B cell (primary cell): Measurements from ENCODE around the gene ZFP62. TPM values are rescaled to one million over a fixed set of nuclear protein-coding genes. Genes with fewer than 3 reads are reported as not detected.
A peak's percentile ranks its signal among the peaks of the same experiment; 100 is the strongest.

Source experiments
- ATAC-seq: fragments of 200-7000 bp; cut with Tn5 transposase; one replicate; pipeline ENCODE4 v1.10.0; 2021; ENCODE audit warnings: low read depth, mild to moderate bottlenecking, moderate number of reproducible peaks, moderate library complexity
- CTCF ChIA-PET: fragments of 350-600 bp; sonication (Branson Sonifier 250); formaldehyde crosslinking; loops from one replicate; lab custom pipeline; 2021; ENCODE audit warnings: antibody characterized with exemption, inconsistent platforms; lab: Charles Lee
- POLR2A ChIA-PET: fragments of 350-600 bp; sonication (Branson Sonifier 250); formaldehyde crosslinking; loops from one replicate; lab custom pipeline; 2021; ENCODE audit warnings: antibody characterized with exemption; lab: Charles Lee
- DNase-seq: peaks from one replicate; pipeline ENCODE4 v3.0.0; 2013
- H2AFZ ChIP-seq: 2 replicates; pipeline ENCODE4 v1.6.1; 2012; ENCODE audit warnings: mild to moderate bottlenecking, low read depth, low read length; ENCODE audit not compliant: insufficient read depth, poor library complexity, severe bottlenecking
- H3K27ac ChIP-seq, 2 donors: 1 replicate in 1 of 2; 2 replicates in 1 of 2; pipeline ENCODE4 v1.5.1; 2012 to 2013; ENCODE audit warnings: low read length in 2 of 2, mild to moderate bottlenecking in 2 of 2, moderate library complexity in 1 of 2
- H3K27me3 ChIP-seq, 4 experiments: fragments of 200-600 bp in 1 of 4; sonication (generic) in 1 of 4; replicated peaks in 1 of 4; 1 replicate in 2 of 4; 2 replicates in 2 of 4; pipeline versions ENCODE4 v1.6.1 to v1.7.0; 2013 to 2016; ENCODE audit warnings: low read length in 3 of 4, mild to moderate bottlenecking in 2 of 4, mixed read lengths in 1 of 4, moderate library complexity in 1 of 4; ENCODE audit not compliant: insufficient read depth in 4 of 4, control insufficient read depth in 3 of 4; ENCODE audit errors: control extremely low read depth in 1 of 4
- H3K36me3 ChIP-seq, 2 experiments: replicated peaks in 1 of 2; 1 replicate in 1 of 2; 2 replicates in 1 of 2; pipeline versions ENCODE4 v1.6.1 to v1.7.1; 2013; ENCODE audit warnings: low read length in 1 of 2; ENCODE audit not compliant: insufficient read depth in 2 of 2, control insufficient read depth in 1 of 2; ENCODE audit errors: control extremely low read depth in 1 of 2, extremely low read depth in 1 of 2
- H3K4me1 ChIP-seq, 2 donors: fragments of 200-600 bp in 1 of 2; sonication (generic) in 1 of 2; 1 replicate in 1 of 2; 2 replicates in 1 of 2; pipeline versions ENCODE4 v1.5.1 to v1.6.1; 2013 to 2017; ENCODE audit warnings: low read length in 2 of 2; ENCODE audit not compliant: control insufficient read depth in 2 of 2, insufficient read depth in 2 of 2
- H3K4me2 ChIP-seq: replicated peaks from 2 replicates; pipeline ENCODE3; 2012; ENCODE audit warnings: mild to moderate bottlenecking, low read depth, low read length; ENCODE audit not compliant: poor library complexity, severe bottlenecking
- H3K4me3 ChIP-seq, 5 experiments: fragments of 200-600 bp in 1 of 5; sonication (generic) in 1 of 5; 1 replicate in 3 of 5; 2 replicates in 2 of 5; pipeline versions ENCODE4 v1.5.1 to v1.7.0; 2011 to 2016; ENCODE audit warnings: low read length in 4 of 5, mild to moderate bottlenecking in 4 of 5, low read depth in 2 of 5, control low read depth in 1 of 5, moderate library complexity in 1 of 5; ENCODE audit not compliant: insufficient read depth in 1 of 5; ENCODE audit errors: control extremely low read depth in 1 of 5, extremely low read depth in 1 of 5
- H3K79me2 ChIP-seq: fragments of 200-600 bp; sonication (generic); one replicate; pipeline ENCODE4 v1.6.0; 2016; ENCODE audit warnings: low read length; ENCODE audit not compliant: control insufficient read depth, insufficient read depth
- H3K9ac ChIP-seq: fragments of 200-600 bp; sonication (generic); 2 replicates; pipeline ENCODE4 v1.6.1; 2017; ENCODE audit warnings: mild to moderate bottlenecking, low read length, moderate library complexity
- H3K9me3 ChIP-seq, 3 donors: one replicate each; pipeline versions ENCODE4 v1.6.1 to v1.7.1; 2013; ENCODE audit warnings: low read length in 2 of 3; ENCODE audit not compliant: control insufficient read depth in 2 of 3, insufficient read depth in 1 of 3; ENCODE audit errors: control extremely low read depth in 1 of 3
- H4K20me1 ChIP-seq: 2 replicates; pipeline ENCODE4 v1.6.0; 2012; ENCODE audit warnings: mild to moderate bottlenecking, low read length; ENCODE audit not compliant: insufficient read depth, control insufficient read depth, poor library complexity, severe bottlenecking
- H3K27ac Mint-ChIP-seq: one replicate; pipeline ENCODE4 v1.8.0; 2021; ENCODE audit warnings: mixed read lengths
- H3K27me3 Mint-ChIP-seq: one replicate; pipeline ENCODE4 v1.8.0; 2021; ENCODE audit warnings: mixed read lengths
- H3K4me1 Mint-ChIP-seq: one replicate; pipeline ENCODE4 v1.8.0; 2021; ENCODE audit warnings: mixed read lengths
- H3K4me3 Mint-ChIP-seq: one replicate; pipeline ENCODE4 v1.8.0; 2021; ENCODE audit warnings: mixed read lengths
- H3K9me3 Mint-ChIP-seq: one replicate; pipeline ENCODE4 v1.8.0; 2022; ENCODE audit warnings: mixed read lengths; ENCODE audit not compliant: insufficient read depth
- CTCF ChIP-seq: fragments of 200-600 bp; IDR thresholded peaks from one replicate; pipeline ENCODE4 v1.8.0; 2022; ENCODE audit warnings: antibody characterized with exemption, mild to moderate bottlenecking
- EZH2 ChIP-seq: IDR thresholded peaks from 2 replicates; pipeline ENCODE4 v1.6.1; 2012; ENCODE audit warnings: borderline replicate concordance, low read depth, mild to moderate bottlenecking, moderate library complexity, low read length; ENCODE audit not compliant: insufficient read depth, poor library complexity, severe bottlenecking
- WGBS: methylation state at CpG from one replicate; pipeline ENCODE4 v1.1.5; 2013; ENCODE audit warnings: missing lambda C conversion rate; ENCODE audit not compliant: insufficient coverage; 5-methylcytosine and 5-hydroxymethylcytosine counted together
- intact Hi-C: fragments of 100-400 bp; cut with micrococcal nuclease; formaldehyde crosslinking; loops from one replicate; pipeline ENCODE4 v1.10.0; 2022
- polyA plus RNA-seq: library from polyadenylated mRNA; depleted of rRNA; stranded (reverse); fragments of >200 nt; gene quantifications from 2 replicates; pipeline ENCODE4 v1.2.3, GENCODE V29; 2012
- total RNA-seq, 2 donors: library from RNA; stranded (reverse); fragments of 120-200 nt in 1 of 2; gene quantifications; 1 replicate in 1 of 2; 2 replicates in 1 of 2; pipeline versions ENCODE4 v1.2.3 to v1.2.4, GENCODE V29; 2013 to 2022

ZFP62 gene
- total and polyA plus RNA-seq, 2 donors (not counting 1 experiment from before 2014, with no cell fraction given): 19.1 to 61.8 TPM

- H3K9ac ChIP-seq: no peak overlapping the region
- H3K4me3 ChIP-seq: peak overlapping the region in 1 of 5 experiments; percentile 3
- Mint-ChIP-seq H3K27me3 (peaks cover 36% of the 10 kb centered on the region), H3K4me3 (no peak overlapping the region), H3K9me3 (no peaks in the 10 kb centered on the region), H3K4me1 (no peaks in the 10 kb centered on the region), H3K27ac (no peak overlapping the region)
- ChIA-PET CTCF (no interaction called here), POLR2A (interaction anchor here (0.7 kb wide), 1 partner anchor 1511 kb away, joined by 3 read pairs; no protein-coding TSS in a partner anchor)
- H3K4me1 ChIP-seq: no peaks in the 10 kb centered on the region
- intact Hi-C loops: no loop called here
- H3K79me2 ChIP-seq: no peaks in the 10 kb centered on the region
- no peaks in the 10 kb centered on the region for H4K20me1 ChIP-seq
- DNase-seq: no peak
- no peaks in the 10 kb centered on the region for H3K9me3 ChIP-seq
- H2AFZ ChIP-seq: no peak overlapping the region
- 80% methylated on average over 2 of the region's 5 CpGs for WGBS
- no peak for ATAC-seq
- peaks cover 0 to 7% (median 6%) of the 10 kb centered on the region in 4 experiments for H3K27me3 ChIP-seq
- no peaks in the 10 kb centered on the region for H3K36me3 ChIP-seq
- TF ChIP-seq EZH2 (no peak), CTCF (no peak)
- no peak overlapping the region for H3K27ac ChIP-seq
- H3K4me2 ChIP-seq: no peak overlapping the region
Measured at GRCh38 chr5:180909782-180910181, 48.7 kb upstream of the ZFP62 start.

GRCh38 chr5:180908998-180909731 lies 48.1 kb upstream of the ZFP62 start:
- H3K27ac ChIP-seq: no peak overlapping the region
- Mint-ChIP-seq H3K4me3 (no peak overlapping the region), H3K9me3 (no peaks in the 10 kb centered on the region), H3K27me3 (peaks cover 36% of the 10 kb centered on the region), H3K27ac (no peak overlapping the region), H3K4me1 (no peaks in the 10 kb centered on the region)
- H3K9ac ChIP-seq: no peak overlapping the region
- TF ChIP-seq CTCF (no peak), EZH2 (no peak)
- CTCF ChIA-PET: interaction anchor here (0.5 kb wide), 1 partner anchor 145 kb away, joined by 3 read pairs; no protein-coding TSS in a partner anchor
- no peaks in the 10 kb centered on the region for H3K4me1 ChIP-seq
- no peaks in the 10 kb centered on the region for H3K36me3 ChIP-seq
- ATAC-seq (no peak), DNase-seq (no peak)
- 64% methylated on average over 2 of the region's 9 CpGs for WGBS
- H3K9me3 ChIP-seq: no peaks in the 10 kb centered on the region
- peaks cover 0 to 7% (median 6%) of the 10 kb centered on the region in 4 experiments for H3K27me3 ChIP-seq
- no peak overlapping the region for H2AFZ ChIP-seq
- POLR2A ChIA-PET: no interaction called here
- H4K20me1 ChIP-seq: no peaks in the 10 kb centered on the region
- H3K4me2 ChIP-seq: no peak overlapping the region
- H3K4me3 ChIP-seq: no peak overlapping the region
- no peaks in the 10 kb centered on the region for H3K79me2 ChIP-seq
- intact Hi-C loops: no loop called here
